IMR-90 (cell line): ENCODE results near the gene FRMD4B. TPM values are rescaled to one million over a fixed set of nuclear protein-coding genes. Genes with fewer than 3 reads are reported as not detected.

Experiments used
- ATAC-seq: fragments of 200-7000 bp; cut with Tn5 transposase; 2 replicates; pipeline ENCODE4 v1.9.1; 2020; ENCODE audit warnings: low read depth, mild to moderate bottlenecking, moderate library complexity
- BruUV-seq: library from RNA; stranded (reverse); fragments of 400-500 nt; replicated peaks from 2 replicates; lab custom pipeline; 2021; lab: Mats Ljungman, UMichigan
- CTCF ChIA-PET: fragments of 300-600 bp; formaldehyde crosslinking; extraction: SDS; loops from one replicate; lab custom pipeline; 2021; ENCODE audit warnings: antibody characterized with exemption; lab: Yijun Ruan, JAX
- POLR2A ChIA-PET: fragments of 300-600 bp; sonication (Branson Sonifier 250); formaldehyde crosslinking; loops from one replicate; lab custom pipeline; 2022; ENCODE audit warnings: antibody characterized with exemption; ENCODE audit not compliant: unreplicated experiment; lab: Charles Lee
- DNase-seq: peaks from one replicate; pipeline ENCODE4 v3.0.0; 2013
- H2AFZ ChIP-seq: replicated peaks from 2 replicates; pipeline ENCODE3; 2013; ENCODE audit warnings: low read length, mild to moderate bottlenecking; ENCODE audit not compliant: poor library complexity
- H2AK5ac ChIP-seq: 2 replicates; pipeline ENCODE4 v1.6.1; 2013; ENCODE audit warnings: low read depth, low read length, inconsistent platforms
- H2AK9ac ChIP-seq: replicated peaks from 2 replicates; pipeline ENCODE3; 2013; ENCODE audit warnings: mild to moderate bottlenecking, low read depth, low read length, moderate library complexity; ENCODE audit not compliant: poor library complexity
- H2BK120ac ChIP-seq: 2 replicates; pipeline ENCODE4 v1.6.1; 2013; ENCODE audit warnings: low read depth, low read length, inconsistent platforms
- H2BK15ac ChIP-seq: 3 replicates; pipeline ENCODE4 v1.6.1; 2013; ENCODE audit warnings: low read depth, low read length, inconsistent platforms
- H2BK20ac ChIP-seq: 2 replicates; pipeline ENCODE4 v1.6.1; 2013; ENCODE audit warnings: low read depth, mild to moderate bottlenecking, inconsistent platforms, low read length, moderate library complexity
- H2BK5ac ChIP-seq: 2 replicates; pipeline ENCODE4 v1.6.1; 2013; ENCODE audit warnings: mild to moderate bottlenecking, low read depth, low read length, inconsistent platforms; ENCODE audit not compliant: poor library complexity, severe bottlenecking
- H3K14ac ChIP-seq: replicated peaks from 2 replicates; pipeline ENCODE4 v1.6.1; 2013; ENCODE audit warnings: low read depth, low read length, inconsistent platforms
- H3K18ac ChIP-seq: 2 replicates; pipeline ENCODE4 v1.6.1; 2013; ENCODE audit warnings: low read depth, low read length, control low read depth
- H3K23ac ChIP-seq: 2 replicates; pipeline ENCODE4 v1.6.1; 2013; ENCODE audit warnings: low read depth, low read length, inconsistent platforms
- H3K27ac ChIP-seq: 2 replicates; pipeline ENCODE4 v1.5.1; 2013; ENCODE audit warnings: mild to moderate bottlenecking, control low read depth, low read length; ENCODE audit not compliant: insufficient read depth
- H3K27me3 ChIP-seq: 2 replicates; pipeline ENCODE4 v1.6.1; 2013; ENCODE audit warnings: low read length; ENCODE audit not compliant: control insufficient read depth, insufficient read depth
- H3K36me3 ChIP-seq: 2 replicates; pipeline ENCODE4 v1.6.1; 2013; ENCODE audit warnings: low read length, mixed read lengths; ENCODE audit not compliant: control insufficient read depth, insufficient read depth
- H3K4ac ChIP-seq: 2 replicates; pipeline ENCODE4 v1.6.1; 2013; ENCODE audit warnings: low read depth, low read length, inconsistent platforms
- H3K4me1 ChIP-seq: 2 replicates; pipeline ENCODE4 v1.6.1; 2013; ENCODE audit warnings: low read length, mixed read lengths; ENCODE audit not compliant: control insufficient read depth, insufficient read depth
- H3K4me2 ChIP-seq: 2 replicates; pipeline ENCODE4 v1.6.1; 2013; ENCODE audit warnings: low read depth, mild to moderate bottlenecking, control low read depth, low read length, moderate library complexity
- H3K4me3 ChIP-seq: 2 replicates; pipeline ENCODE4 v1.5.1; 2013; ENCODE audit warnings: low read depth, mild to moderate bottlenecking, control low read depth, low read length, moderate library complexity; ENCODE audit not compliant: insufficient read depth
- H3K56ac ChIP-seq: 2 replicates; pipeline ENCODE4 v1.6.1; 2013; ENCODE audit warnings: low read length, inconsistent platforms; ENCODE audit not compliant: insufficient read depth; ENCODE audit errors: extremely low read depth
- H3K79me1 ChIP-seq, 2 experiments: 2 replicates each; pipeline ENCODE4 v1.6.1; 2013; ENCODE audit warnings: low read length in 2 of 2, inconsistent platforms in 1 of 2, low read depth in 1 of 2
- H3K9ac ChIP-seq: 2 replicates; pipeline ENCODE4 v1.6.1; 2013; ENCODE audit warnings: low read depth, low read length, control low read depth
- H3K9me1 ChIP-seq: 2 replicates; pipeline ENCODE4 v1.6.1; 2013; ENCODE audit warnings: low read length, inconsistent platforms; ENCODE audit not compliant: insufficient read depth
- H3K9me3 ChIP-seq: 2 replicates; pipeline ENCODE4 v1.6.1; 2013; ENCODE audit warnings: low read length; ENCODE audit not compliant: control insufficient read depth, insufficient read depth
- H4K20me1 ChIP-seq: 2 replicates; pipeline ENCODE4 v1.6.1; 2013; ENCODE audit warnings: low read length, inconsistent platforms; ENCODE audit not compliant: insufficient read depth
- H4K5ac ChIP-seq: 2 replicates; pipeline ENCODE4 v1.6.1; 2013; ENCODE audit warnings: mild to moderate bottlenecking, low read depth, low read length, control low read depth
- H4K8ac ChIP-seq, 2 experiments: 2 replicates each; pipeline ENCODE4 v1.6.1; 2013; ENCODE audit warnings: low read depth in 2 of 2, low read length in 2 of 2, control low read depth in 1 of 2, inconsistent platforms in 1 of 2
- H4K91ac ChIP-seq: 2 replicates; pipeline ENCODE4 v1.6.1; 2013; ENCODE audit warnings: low read depth, low read length, inconsistent platforms; ENCODE audit not compliant: insufficient read depth
- BHLHE40 ChIP-seq: fragments of 150-350 bp; IDR thresholded peaks from 2 replicates; pipeline ENCODE4 v1.6.1; 2016; ENCODE audit warnings: mild to moderate bottlenecking, low read depth, low read length
- CHD1 ChIP-seq: IDR thresholded peaks from 2 replicates; pipeline ENCODE4 v1.6.1; 2012; ENCODE audit warnings: low read depth, low read length, improper control_type of control experiment
- CTCF ChIP-seq: conservative IDR thresholded peaks from 2 replicates; pipeline ENCODE4 v1.5.1; 2012; ENCODE audit warnings: mild to moderate bottlenecking, low read depth, low read length, improper control_type of control experiment
- ELK1 ChIP-seq: fragments of 150-350 bp; IDR thresholded peaks from 2 replicates; pipeline ENCODE4 v1.6.1; 2016; ENCODE audit warnings: low read depth, mild to moderate bottlenecking, low read length, moderate library complexity, borderline replicate concordance
- FOS ChIP-seq: fragments of 150-350 bp; IDR thresholded peaks from 2 replicates; pipeline ENCODE4 v1.6.1; 2016; ENCODE audit warnings: low read depth, low read length
- MAFK ChIP-seq: IDR thresholded peaks from 2 replicates; pipeline ENCODE4 v1.6.1; 2012; ENCODE audit warnings: low read depth, low read length, improper control_type of control experiment
- MAZ ChIP-seq: IDR thresholded peaks from 2 replicates; pipeline ENCODE4 v1.6.1; 2012; ENCODE audit warnings: low read depth, mild to moderate bottlenecking, low read length, improper control_type of control experiment, moderate library complexity, borderline replicate concordance
- MXI1 ChIP-seq: IDR thresholded peaks from 2 replicates; pipeline ENCODE4 v1.6.1; 2012; ENCODE audit warnings: low read depth, mild to moderate bottlenecking, low read length, moderate library complexity, borderline replicate concordance
- POLR2A ChIP-seq: IDR thresholded peaks from 2 replicates; pipeline ENCODE4 v1.6.1; 2012; ENCODE audit warnings: mild to moderate bottlenecking, low read depth, low read length
- RAD21 ChIP-seq: IDR thresholded peaks from 2 replicates; pipeline ENCODE4 v1.6.1; 2012; ENCODE audit warnings: low read length, improper control_type of control experiment
- RCOR1 ChIP-seq: IDR thresholded peaks from 2 replicates; pipeline ENCODE4 v1.6.1; 2012; ENCODE audit warnings: mild to moderate bottlenecking, low read length, improper control_type of control experiment; ENCODE audit not compliant: insufficient replicate concordance
- RFX5 ChIP-seq: IDR thresholded peaks from 2 replicates; pipeline ENCODE4 v1.8.0; 2012; ENCODE audit warnings: low read depth, mild to moderate bottlenecking, low read length, moderate library complexity
- SMC3 ChIP-seq: fragments of 150-350 bp; IDR thresholded peaks from 2 replicates; pipeline ENCODE4 v1.6.1; 2016; ENCODE audit warnings: low read depth, mild to moderate bottlenecking, antibody characterized with exemption, low read length, moderate library complexity
- WGBS, 2 experiments: methylation state at CpG; one replicate each; pipeline versions ENCODE4 v1.1.5 to v1.1.7; 2013; ENCODE audit warnings: missing lambda C conversion rate in 2 of 2; ENCODE audit not compliant: insufficient read length in 1 of 2; ENCODE audit errors: extremely low coverage in 2 of 2; 5-methylcytosine and 5-hydroxymethylcytosine counted together
- dilution Hi-C: fragments of 300-500 bp; cut with HindIII; formaldehyde crosslinking; loops from one replicate; pipeline ENCODE4 v1.14.3; 2018; ENCODE audit warnings: low sequenced_read_pairs; ENCODE audit not compliant: unreplicated experiment
- in situ Hi-C: fragments of 300-500 bp; cut with MboI; formaldehyde crosslinking; loops from 3 replicates; pipeline ENCODE4 v1.14.3; 2019; ENCODE audit warnings: low sequenced_read_pairs, inconsistent platforms, mixed read lengths
- intact Hi-C: fragments of 100-400 bp; cut with micrococcal nuclease; formaldehyde crosslinking; loops from 2 replicates; pipeline ENCODE4 v1.10.0; 2022
- polyA plus RNA-seq, 3 experiments: library from polyadenylated mRNA; depleted of rRNA; stranded (reverse); fragments of >200 nt; gene quantifications; 2 replicates each; pipeline ENCODE4 v1.2.3, GENCODE V29; 2012; ENCODE audit warnings: low replicate concordance in 1 of 3
- total RNA-seq: library from RNA; depleted of rRNA; stranded (reverse); fragments of >200 nt; gene quantifications from 2 replicates; pipeline ENCODE4 v1.2.3, GENCODE V29; 2012

FRMD4B gene
- total and polyA plus RNA-seq, 2 of the 4 experiments (the other 2 are of a cell fraction) = 0.14 to 0.36 TPM

DNA sequence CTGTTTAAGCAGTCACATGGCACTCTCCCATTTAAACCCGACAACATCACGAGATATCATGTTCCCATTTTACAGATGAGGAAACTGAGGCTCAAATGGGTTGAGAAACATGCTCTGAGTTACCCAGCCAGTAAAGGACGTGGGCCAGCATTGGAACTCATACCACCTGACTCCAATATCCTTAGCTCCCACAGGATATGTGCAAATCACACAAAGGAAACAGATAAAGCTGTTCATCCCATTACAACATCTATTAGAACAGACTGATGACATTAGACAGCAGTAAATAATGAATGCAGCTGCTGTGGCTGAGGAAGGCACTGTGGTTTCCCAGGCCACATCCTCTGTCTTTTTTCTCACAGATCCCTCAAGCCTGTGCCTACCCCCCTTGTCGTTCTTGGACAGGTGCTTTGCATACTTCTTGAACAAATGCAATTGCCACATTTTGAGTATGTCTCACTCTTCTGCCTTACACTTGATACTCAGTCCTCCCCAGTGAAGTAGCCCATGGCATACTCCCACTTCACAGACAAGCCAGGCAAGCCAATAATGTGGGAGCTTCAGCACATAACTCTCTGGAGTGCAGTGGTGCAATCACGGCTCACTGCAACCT is 17.7 kb downstream of the FRMD4B start:
- Histone ChIP-seq H3K79me1 (no peaks in the 10 kb centered on the region), H3K27ac (no peak overlapping the region), H3K9me1 (no peaks in the 10 kb centered on the region), H2BK20ac (no peak overlapping the region), H3K9ac (no peak overlapping the region), H2AK5ac (no peak overlapping the region), H4K91ac (no peak overlapping the region), H3K14ac (no peak overlapping the region), H2BK15ac (no peak overlapping the region), H3K56ac (no peak overlapping the region), H3K36me3 (no peaks in the 10 kb centered on the region), H4K8ac (no peak overlapping the region), H2BK120ac (no peak overlapping the region), H4K5ac (no peak overlapping the region), H3K27me3 (no peaks in the 10 kb centered on the region; the same call in 1 of the 2 replicates), H2AFZ (no peak overlapping the region), H3K23ac (no peak overlapping the region), H2AK9ac (no peak overlapping the region), H3K4me3 (no peak overlapping the region), H4K20me1 (no peaks in the 10 kb centered on the region), H3K9me3 (no peaks in the 10 kb centered on the region), H3K4ac (no peak overlapping the region), H3K4me2 (no peak overlapping the region), H3K18ac (no peak overlapping the region), H2BK5ac (no peak overlapping the region), H3K4me1 (no peaks in the 10 kb centered on the region)
- TF ChIP-seq POLR2A (no peak), ELK1 (no peak), CHD1 (no peak), RAD21 (no peak), RCOR1 (no peak), MXI1 (no peak), CTCF (no peak), MAFK (no peak), RFX5 (no peak), BHLHE40 (no peak), FOS (no peak), MAZ (no peak), SMC3 (no peak)
- no TSS peak for BruUV-seq
- no peak for DNase-seq
- ChIA-PET POLR2A (no interaction called here), CTCF (interaction anchor here (0.6 kb wide), 1 partner anchor 770 kb away, joined by 3 read pairs; no protein-coding TSS in a partner anchor)
- in situ Hi-C loops = no loop called here
- WGBS, 2 experiments = 100% methylated on average over 1 of the region's 5 CpGs; no CpG with 5 or more reads in 1 of the 2 experiments
- no peak for ATAC-seq
- dilution Hi-C loops = no loop called here
- intact Hi-C loops = no loop called here
